ENCODE measurements around the gene ILF3.

Gene ILF3

DNA sequence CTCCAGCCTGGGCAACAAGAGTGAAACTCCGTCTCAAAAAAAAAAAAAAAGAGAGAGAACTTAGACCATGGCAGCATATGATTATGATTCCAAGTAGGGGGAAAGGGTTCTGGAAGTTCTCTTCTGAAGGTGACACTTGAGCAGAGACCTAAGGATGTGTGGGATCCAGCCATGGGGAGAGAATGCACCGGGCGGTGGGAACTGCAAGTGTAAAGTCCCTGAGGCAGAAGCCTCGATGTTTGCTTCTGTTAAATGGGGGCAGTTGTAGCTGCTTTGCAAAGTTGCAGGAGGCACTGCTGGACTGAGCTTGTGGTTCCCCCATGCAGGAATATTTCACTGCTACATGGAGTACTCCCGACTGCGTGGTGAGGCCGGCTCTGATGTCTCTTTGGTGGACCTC is 19.7 kb upstream of the ILF3 start:
- H3K4me3 ChIP-seq (ENCODE audit: low read length) = no peak overlapping the region
- DNase-seq (ENCODE audit: low read depth) = no peak
- TF ChIP-seq, protein P1, sequence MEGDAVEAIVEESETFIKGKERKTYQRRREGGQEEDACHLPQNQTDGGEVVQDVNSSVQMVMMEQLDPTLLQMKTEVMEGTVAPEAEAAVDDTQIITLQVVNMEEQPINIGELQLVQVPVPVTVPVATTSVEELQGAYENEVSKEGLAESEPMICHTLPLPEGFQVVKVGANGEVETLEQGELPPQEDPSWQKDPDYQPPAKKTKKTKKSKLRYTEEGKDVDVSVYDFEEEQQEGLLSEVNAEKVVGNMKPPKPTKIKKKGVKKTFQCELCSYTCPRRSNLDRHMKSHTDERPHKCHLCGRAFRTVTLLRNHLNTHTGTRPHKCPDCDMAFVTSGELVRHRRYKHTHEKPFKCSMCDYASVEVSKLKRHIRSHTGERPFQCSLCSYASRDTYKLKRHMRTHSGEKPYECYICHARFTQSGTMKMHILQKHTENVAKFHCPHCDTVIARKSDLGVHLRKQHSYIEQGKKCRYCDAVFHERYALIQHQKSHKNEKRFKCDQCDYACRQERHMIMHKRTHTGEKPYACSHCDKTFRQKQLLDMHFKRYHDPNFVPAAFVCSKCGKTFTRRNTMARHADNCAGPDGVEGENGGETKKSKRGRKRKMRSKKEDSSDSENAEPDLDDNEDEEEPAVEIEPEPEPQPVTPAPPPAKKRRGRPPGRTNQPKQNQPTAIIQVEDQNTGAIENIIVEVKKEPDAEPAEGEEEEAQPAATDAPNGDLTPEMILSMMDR (conservative IDR thresholded peaks at IDR 0.05; ENCODE audit: low read length) = no peak

DNA sequence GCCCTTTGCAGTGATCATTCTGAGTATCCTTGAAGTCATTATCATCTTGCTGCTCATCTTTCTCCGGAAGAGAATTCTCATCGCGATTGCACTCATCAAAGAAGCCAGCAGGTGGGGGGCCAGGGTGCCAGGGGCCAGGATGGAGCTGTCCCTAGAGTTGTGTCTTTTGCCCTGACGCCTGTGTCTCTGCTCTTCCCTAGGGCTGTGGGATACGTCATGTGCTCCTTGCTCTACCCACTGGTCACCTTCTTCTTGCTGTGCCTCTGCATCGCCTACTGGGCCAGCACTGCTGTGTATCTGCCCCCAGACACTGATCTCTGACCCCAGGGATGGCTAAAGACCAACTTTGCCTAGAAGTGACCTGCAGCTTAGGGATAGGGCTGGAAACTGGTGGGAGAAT is 19.2 kb upstream of the ILF3 start:
- TF ChIP-seq, protein P1 (conservative IDR thresholded peaks at IDR 0.05; ENCODE audit: low read length) = no peak

DNA sequence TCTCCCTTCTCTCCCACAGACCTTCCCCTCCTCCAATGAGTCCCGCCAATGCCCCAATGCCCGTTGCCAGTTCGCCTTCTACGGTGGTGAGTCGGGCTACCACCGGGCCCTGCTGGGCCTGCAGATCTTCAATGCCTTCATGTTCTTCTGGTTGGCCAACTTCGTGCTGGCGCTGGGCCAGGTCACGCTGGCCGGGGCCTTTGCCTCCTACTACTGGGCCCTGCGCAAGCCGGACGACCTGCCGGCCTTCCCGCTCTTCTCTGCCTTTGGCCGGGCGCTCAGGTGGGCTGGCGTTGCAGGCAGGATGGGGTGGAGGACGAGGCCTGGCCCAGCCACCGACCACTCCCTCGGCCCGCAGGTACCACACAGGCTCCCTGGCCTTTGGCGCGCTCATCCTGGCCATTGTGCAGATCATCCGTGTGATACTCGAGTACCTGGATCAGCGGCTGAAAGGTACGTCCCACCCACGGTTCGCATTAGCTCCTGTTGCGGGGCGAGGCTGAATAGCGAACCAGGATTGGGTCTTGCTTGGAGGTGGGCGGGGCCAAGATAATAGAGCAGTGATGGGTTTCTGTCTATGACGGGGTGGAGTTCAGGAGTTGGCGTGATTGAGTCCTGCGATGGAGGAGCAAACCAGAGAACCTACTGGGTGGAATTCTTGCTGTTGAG is 17.7 kb upstream of the ILF3 start:
- DNase-seq (ENCODE audit: low read depth) = no peak
- TF ChIP-seq, protein P1 (conservative IDR thresholded peaks at IDR 0.05; ENCODE audit: low read length) = no peak
- no peak overlapping the region for H3K4me3 ChIP-seq (ENCODE audit: low read length)

More for the DNA sequence above, 19.2 kb upstream of the ILF3 start:
- DNase-seq (ENCODE audit: low read depth) = no peak
- no peak overlapping the region for H3K4me3 ChIP-seq (ENCODE audit: low read length)

DNA sequence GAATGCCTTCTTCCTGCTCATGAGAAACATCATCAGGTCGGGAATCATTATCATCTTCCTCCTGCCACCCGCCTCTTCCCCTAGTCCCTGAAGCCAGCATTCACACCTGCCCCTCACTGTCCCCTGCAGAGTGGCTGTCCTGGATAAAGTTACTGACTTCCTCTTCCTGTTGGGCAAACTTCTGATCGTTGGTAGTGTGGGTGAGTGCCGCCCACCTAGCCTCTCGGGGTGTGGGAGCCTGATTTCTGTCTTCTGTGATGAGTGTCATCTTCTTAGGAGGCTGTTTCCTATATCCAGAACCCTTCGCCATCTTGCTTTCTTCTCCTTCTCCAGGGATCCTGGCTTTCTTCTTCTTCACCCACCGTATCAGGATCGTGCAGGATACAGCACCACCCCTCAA is 16.3 kb upstream of the ILF3 start:
- DNase-seq (ENCODE audit: low read depth) = no peak
- TF ChIP-seq, protein P1 (conservative IDR thresholded peaks at IDR 0.05; ENCODE audit: low read length) = no peak
- no peak overlapping the region for H3K4me3 ChIP-seq (ENCODE audit: low read length)

DNA sequence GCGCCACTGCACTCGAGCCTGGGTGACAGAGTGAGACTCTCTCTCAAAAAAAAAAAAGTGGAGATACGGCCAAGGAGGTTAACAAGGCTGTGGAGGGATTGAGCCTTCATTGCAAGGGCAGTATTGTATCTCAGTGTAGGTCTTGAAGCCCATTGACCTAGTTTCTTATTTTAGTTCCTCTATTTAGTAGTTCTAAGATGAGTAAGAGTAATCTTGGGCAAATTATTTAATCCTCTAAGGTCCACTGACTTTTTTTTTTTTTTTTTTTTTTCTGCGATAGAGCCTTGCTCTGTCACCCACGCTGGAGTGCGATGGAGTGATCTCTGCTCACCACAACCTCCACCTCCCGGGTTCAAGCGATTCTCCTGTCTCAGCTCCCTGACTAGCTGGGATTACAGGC is 14.3 kb upstream of the ILF3 start:
- TF ChIP-seq, protein P1 (conservative IDR thresholded peaks at IDR 0.05; ENCODE audit: low read length) = no peak
- no peak for DNase-seq (ENCODE audit: low read depth)
- no peak overlapping the region for H3K4me3 ChIP-seq (ENCODE audit: low read length)

DNA sequence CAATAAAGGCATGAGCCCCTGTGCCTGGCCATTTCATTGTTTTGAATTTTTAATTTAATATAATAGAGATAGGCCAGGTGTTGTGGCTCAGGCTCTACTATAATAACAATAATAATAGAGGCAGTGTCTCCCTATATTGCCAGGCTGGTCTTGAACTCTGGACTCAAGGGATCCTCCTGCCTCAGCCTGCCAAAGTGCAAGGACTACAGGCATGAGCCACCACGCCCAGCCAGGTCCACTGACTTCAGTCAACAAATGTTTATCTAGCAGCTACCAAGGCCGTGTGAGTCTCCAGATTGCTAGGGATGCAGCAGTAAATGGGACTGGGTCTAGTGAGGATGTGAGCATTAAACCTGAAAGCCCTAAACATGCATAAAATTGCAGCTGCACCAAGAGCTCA is 13.8 kb upstream of the ILF3 start:
- H3K4me3 ChIP-seq (ENCODE audit: low read length) = no peak overlapping the region
- no peak for DNase-seq (ENCODE audit: low read depth)
- TF ChIP-seq, protein P1 (conservative IDR thresholded peaks at IDR 0.05; ENCODE audit: low read length) = no peak

DNA sequence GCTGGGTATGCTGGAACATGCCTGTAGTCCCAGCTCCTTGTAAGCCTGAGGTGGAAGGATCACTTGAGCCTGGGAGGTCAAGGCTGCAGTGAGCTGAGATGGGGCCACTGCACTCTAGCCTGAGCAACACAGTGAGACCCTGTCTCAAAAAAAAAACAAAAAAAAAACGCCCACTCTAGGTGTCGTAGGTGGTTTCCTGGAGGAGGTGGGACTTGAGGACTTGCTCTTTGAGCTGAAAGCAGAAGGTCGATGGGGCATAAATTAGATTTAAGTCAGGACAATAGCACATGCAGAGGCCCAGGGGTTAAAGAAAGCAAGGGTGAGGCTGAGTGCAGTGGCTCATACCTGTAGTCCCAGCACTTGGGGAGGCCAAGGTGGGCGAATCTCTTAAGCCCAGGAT is 12.9 kb upstream of the ILF3 start:
- TF ChIP-seq, protein P1 (conservative IDR thresholded peaks at IDR 0.05; ENCODE audit: low read length) = no peak
- H3K4me3 ChIP-seq (ENCODE audit: low read length) = no peak overlapping the region
- DNase-seq (ENCODE audit: low read depth) = no peak
